Endothelial cell of umbilical vein (primary cell): ENCODE data around the gene TTC27. TPM values are rescaled to one million over a fixed set of nuclear protein-coding genes. Genes with fewer than 3 reads are reported as not detected.

Experiments
- BruUV-seq: library from RNA; stranded (reverse); fragments of 400-500 nt; replicated peaks from 2 replicates; lab custom pipeline; 2021; lab: Mats Ljungman, UMichigan
- CTCF ChIA-PET: fragments of 300-600, 350-600 bp; sonication (Branson Sonifier 250); formaldehyde crosslinking; loops from one replicate; lab custom pipeline; 2021; ENCODE audit warnings: antibody characterized with exemption, inconsistent platforms; lab: Charles Lee
- POLR2A ChIA-PET: fragments of 300-600, 350-600 bp; sonication (Branson Sonifier 250); formaldehyde crosslinking; loops from one replicate; lab custom pipeline; 2021; ENCODE audit warnings: antibody characterized with exemption, inconsistent platforms; lab: Charles Lee
- DNase-seq: peaks from one replicate; pipeline ENCODE4 v3.0.0-alpha.2; 2011; ENCODE audit warnings: low read depth, low spot score
- FAIRE-seq: peaks from 2 replicates; lab custom pipeline; 2011; peaks lifted over from hg19 to GRCh38; lab: Jason Lieb, UNC
- H2AFZ ChIP-seq: 2 replicates; pipeline ENCODE4 v1.6.0; 2012; ENCODE audit warnings: low read depth, low read length, control low read depth, inconsistent platforms
- H3K27ac ChIP-seq: 2 replicates; pipeline ENCODE4 v1.5.1; 2011; ENCODE audit warnings: low read depth, mild to moderate bottlenecking, control low read depth, low read length, moderate library complexity; ENCODE audit not compliant: insufficient read depth
- H3K27me3 ChIP-seq, 2 experiments: 2 replicates each; pipeline versions ENCODE4 v1.6.0 to v1.6.1; 2011; ENCODE audit warnings: low read length in 2 of 2, mixed read lengths in 1 of 2; ENCODE audit not compliant: control insufficient read depth in 2 of 2, insufficient read depth in 2 of 2
- H3K36me3 ChIP-seq, 2 experiments: 2 replicates in 1 of 2; 3 replicates in 1 of 2; pipeline ENCODE4 v1.5.1; 2011; ENCODE audit warnings: low read length in 2 of 2, mild to moderate bottlenecking in 1 of 2, moderate library complexity in 1 of 2; ENCODE audit not compliant: control insufficient read depth in 2 of 2, insufficient read depth in 2 of 2; ENCODE audit errors: extremely low read depth in 1 of 2
- H3K4me1 ChIP-seq: 3 replicates; pipeline ENCODE4 v1.5.1; 2011; ENCODE audit warnings: mild to moderate bottlenecking, low read length; ENCODE audit not compliant: control insufficient read depth, insufficient read depth; ENCODE audit errors: extremely low read depth
- H3K4me2 ChIP-seq: 2 replicates; pipeline ENCODE4 v1.6.1; 2011; ENCODE audit warnings: low read length, control low read depth, mixed read lengths; ENCODE audit not compliant: insufficient read depth
- H3K4me3 ChIP-seq, 3 experiments: fragments of 200-600 bp in 1 of 3; sonication (generic), shearing (Covaris generic) in 1 of 3; replicated peaks in 1 of 3; 2 replicates each; pipeline ENCODE4 v1.5.1; 2011 to 2016; ENCODE audit warnings: control low read depth in 3 of 3, low read length in 3 of 3, mild to moderate bottlenecking in 2 of 3, inconsistent platforms in 1 of 3, low read depth in 1 of 3, moderate library complexity in 1 of 3; ENCODE audit not compliant: insufficient read depth in 1 of 3
- H3K79me2 ChIP-seq: 2 replicates; pipeline ENCODE4 v1.6.0; 2012; ENCODE audit warnings: low read length, inconsistent platforms; ENCODE audit not compliant: control insufficient read depth, insufficient read depth
- H3K9ac ChIP-seq: replicated peaks from 2 replicates; pipeline ENCODE3; 2011; ENCODE audit warnings: low read length, control low read depth; ENCODE audit not compliant: insufficient read depth; ENCODE audit errors: extremely low read depth
- H3K9me1 ChIP-seq: replicated peaks from 3 replicates; pipeline ENCODE4 v1.6.0; 2011; ENCODE audit warnings: mild to moderate bottlenecking, low read length; ENCODE audit not compliant: control insufficient read depth, insufficient read depth; ENCODE audit errors: extremely low read depth
- H3K9me3 ChIP-seq: replicated peaks from 2 replicates; pipeline ENCODE4 v1.5.1; 2012; ENCODE audit warnings: low read length, inconsistent platforms; ENCODE audit not compliant: control insufficient read depth, insufficient read depth
- H4K20me1 ChIP-seq: replicated peaks from 2 replicates; pipeline ENCODE3; 2011; ENCODE audit warnings: mild to moderate bottlenecking, low read length; ENCODE audit not compliant: control insufficient read depth, insufficient read depth; ENCODE audit errors: extremely low read depth
- EZH2 ChIP-seq: IDR thresholded peaks from 2 replicates; pipeline ENCODE4 v1.6.1; 2012; ENCODE audit warnings: borderline replicate concordance, low read depth, mild to moderate bottlenecking, moderate library complexity, low read length, inconsistent platforms; ENCODE audit not compliant: severe bottlenecking
- FOS ChIP-seq: IDR thresholded peaks from 2 replicates; pipeline ENCODE4 v1.6.1; 2011; ENCODE audit warnings: mild to moderate bottlenecking, low read length, moderate library complexity, borderline replicate concordance; ENCODE audit not compliant: insufficient read depth
- GATA2 ChIP-seq: IDR thresholded peaks from 2 replicates; pipeline ENCODE4 v1.7.0; 2011; ENCODE audit warnings: low read depth, mild to moderate bottlenecking, moderate library complexity, mixed read lengths, low read length; ENCODE audit not compliant: insufficient read length, insufficient read depth
- JUN ChIP-seq: IDR thresholded peaks from 2 replicates; pipeline ENCODE4 v1.6.1; 2011; ENCODE audit warnings: borderline replicate concordance, low read depth; ENCODE audit not compliant: insufficient read length, insufficient read depth
- MAX ChIP-seq: IDR thresholded peaks from 2 replicates; pipeline ENCODE4 v1.6.1; 2011; ENCODE audit not compliant: insufficient read depth, insufficient read length
- MYC ChIP-seq: IDR thresholded peaks from one replicate; pipeline ENCODE4 v1.6.1; 2011; ENCODE audit warnings: mild to moderate bottlenecking, low read depth, low read length
- POLR2AphosphoS5 ChIP-seq: IDR thresholded peaks from 2 replicates; pipeline ENCODE4 v1.6.1; 2012; ENCODE audit warnings: low read depth, mild to moderate bottlenecking, control low read depth, low read length, moderate library complexity; ENCODE audit not compliant: insufficient read depth
- dilution Hi-C: fragments of 300-500 bp; cut with MboI; formaldehyde crosslinking; loops from one replicate; pipeline ENCODE4 v1.15.0; 2019; ENCODE audit warnings: low sequenced_read_pairs; ENCODE audit not compliant: extremely low pct_ligation_motif_present
- intact Hi-C: fragments of 100-400 bp; cut with micrococcal nuclease; formaldehyde crosslinking; loops from one replicate; pipeline ENCODE4 v1.10.0; 2022
- polyA plus RNA-seq, 4 experiments: library from polyadenylated mRNA; depleted of rRNA in 3 of 4; stranded (reverse) in 3 of 4; unstranded in 1 of 4; fragments of >200 nt; gene quantifications; 2 replicates each; pipeline versions ENCODE4 v1.2.1 to v1.2.3, GENCODE V29; 2011 to 2012; ENCODE audit warnings: missing spikeins in 1 of 4
- total RNA-seq: library from RNA; stranded (reverse); gene quantifications from 2 replicates; pipeline ENCODE4 v1.2.3, GENCODE V29; 2021

The TTC27 gene
- total and polyA plus RNA-seq, 2 donors (not counting 3 experiments of a cell fraction or from before 2014, with no cell fraction given), result 16.3 to 20.1 TPM

GRCh38 chr2:32735348-32735747 is 107.5 kb downstream of the TTC27 start:
- FAIRE-seq, result no peak
- no peaks in the 10 kb centered on the region for H3K4me1 ChIP-seq
- H3K9me1 ChIP-seq, result no peaks in the 10 kb centered on the region
- DNase-seq, result no peak
- intact Hi-C loops (no loop called here), dilution Hi-C loops (no loop called here)
- TF ChIP-seq GATA2, result no peak
- H3K79me2 ChIP-seq, result no peaks in the 10 kb centered on the region
- no peak overlapping the region for H2AFZ ChIP-seq
- H4K20me1 ChIP-seq, result no peaks in the 10 kb centered on the region
- CTCF ChIA-PET, result interaction anchor here (0.7 to 2.1 kb wide), 7 partner anchors 9 to 108 kb away, joined by 3 to 8 read pairs (median 4); partner anchors contain the start of gene TTC27
- no peak overlapping the region for H3K4me3 ChIP-seq
- no peak overlapping the region for H3K27ac ChIP-seq
- no peak overlapping the region for H3K4me2 ChIP-seq
- BruUV-seq, result no TSS peak
- H3K9me3 ChIP-seq, result no peaks in the 10 kb centered on the region
- no peaks in the 10 kb centered on the region for H3K36me3 ChIP-seq
- H3K9ac ChIP-seq, result no peak overlapping the region
- no peaks in the 10 kb centered on the region for H3K27me3 ChIP-seq
- POLR2A ChIA-PET, result no interaction called here

- ChIA-PET POLR2A (no interaction called here), CTCF (no interaction called here)
- Histone ChIP-seq H4K20me1 (no peaks in the 10 kb centered on the region), H3K27me3 (no peaks in the 10 kb centered on the region), H3K4me1 (no peaks in the 10 kb centered on the region), H3K4me2 (no peak overlapping the region), H3K9me3 (no peaks in the 10 kb centered on the region), H2AFZ (no peak overlapping the region), H3K9me1 (no peaks in the 10 kb centered on the region), H3K4me3 (no peak overlapping the region), H3K27ac (no peak overlapping the region), H3K36me3 (no peaks in the 10 kb centered on the region), H3K9ac (no peak overlapping the region), H3K79me2 (no peaks in the 10 kb centered on the region)
- FAIRE-seq (no peak), DNase-seq (no peak)
- intact Hi-C loops, result no loop called here
- no TSS peak for BruUV-seq
- TF ChIP-seq FOS, result no peak
- no peak for TF ChIP-seq EZH2
- TF ChIP-seq MAX, result no peak
- no peak for TF ChIP-seq POLR2AphosphoS5
- no peak for TF ChIP-seq JUN
- TF ChIP-seq GATA2, result no peak
- no peak for TF ChIP-seq MYC
- dilution Hi-C loops, result no loop called here
These were observed 111.1 kb downstream of the TTC27 start for GRCh38 chr2:32738939-32739338.
